Adrenal gland (tissue), 12 donors: Measurements from ENCODE around the gene EVL. TPM values are rescaled to one million over a fixed set of nuclear protein-coding genes. Genes with fewer than 3 reads are reported as not detected.

ENCODE experiments used
- DNase-seq, 7 donors: peaks; one replicate each; pipeline ENCODE4 v3.0.0-alpha.2; 2019 to 2020
- H3K27ac ChIP-seq, 5 donors: fragments of 200-600 bp; sonication (generic) in 4 of 5; 1 replicate in 3 of 5; 2 replicates in 2 of 5; pipeline versions ENCODE4 v1.5.1 to v1.8.0; 2016 to 2020; ENCODE audit warnings: mild to moderate bottlenecking in 1 of 5
- H3K27me3 ChIP-seq: fragments of 200-600 bp; 2 replicates; pipeline ENCODE4 v1.8.0; 2021
- H3K36me3 ChIP-seq, 2 donors: fragments of 200-600 bp; replicated peaks in 1 of 2; 1 replicate in 1 of 2; 2 replicates in 1 of 2; pipeline versions ENCODE4 v1.5.1 to v1.8.0; 2018 to 2022
- H3K4me1 ChIP-seq, 2 donors: fragments of 200-600 bp; replicated peaks in 1 of 2; 1 replicate in 1 of 2; 2 replicates in 1 of 2; pipeline versions ENCODE4 v1.5.1 to v1.8.0; 2018 to 2021
- H3K4me3 ChIP-seq, 4 donors: fragments of 200-600 bp; sonication (generic) in 3 of 4; one replicate each; pipeline ENCODE4 v1.5.1; 2016 to 2018
- H3K9me3 ChIP-seq, 3 donors: fragments of 200-600 bp; sonication (generic) in 1 of 3; replicated peaks in 1 of 3; 1 replicate in 2 of 3; 2 replicates in 1 of 3; pipeline versions ENCODE4 v1.5.1 to v1.8.0; 2016 to 2021
- CTCF ChIP-seq, 6 experiments: fragments of 450-650 bp in 4 of 6; fragments of 200-600 bp in 2 of 6; sonication (generic) in 1 of 6; IDR thresholded peaks; 1 replicate in 5 of 6; 2 replicates in 1 of 6; pipeline versions ENCODE4 v1.5.1 to v1.8.0; 2016 to 2021; ENCODE audit warnings: antibody characterized with exemption in 6 of 6, mild to moderate bottlenecking in 2 of 6, moderate library complexity in 1 of 6
- POLR2A ChIP-seq, 2 donors: fragments of 450-650 bp; IDR thresholded peaks; one replicate each; pipeline ENCODE4 v1.6.1; 2017; ENCODE audit warnings: antibody characterized with exemption in 2 of 2, mild to moderate bottlenecking in 2 of 2, moderate library complexity in 1 of 2
- WGBS, 4 donors: extraction: QIAGEN DNeasy Blood & Tissue Kit in 2 of 4; methylation state at CpG; one replicate each; pipeline versions ENCODE4 v1.1.5 to v1.1.7; 2013 to 2017; 5-methylcytosine and 5-hydroxymethylcytosine counted together
- intact Hi-C, 2 donors: fragments of 100-400 bp; cut with DNase I; formaldehyde crosslinking; loops; one replicate each; pipeline versions ENCODE4 v1.14.1 to v1.15.0; 2022 to 2023
- polyA plus RNA-seq, 3 donors: library from polyadenylated mRNA; stranded (reverse); fragments of 200-250 nt in 2 of 3; fragments of 350-450 nt in 1 of 3; fragmentation: Illumina TruSeq in 1 of 3; extraction: RNeasy Lipid Tissue Mini Kit (QIAGEN cat#74804) in 1 of 3; gene quantifications; one replicate each; pipeline ENCODE4 v1.2.3, GENCODE V29; 2013 to 2014
- total RNA-seq, 9 donors: library from RNA; depleted of rRNA in 4 of 9; stranded (reverse); fragments of >200 nt in 4 of 9; fragments of 120-200 nt in 1 of 9; fragmentation: NEBNext Ultra II Directional in 1 of 9; extraction: Animal tissue kit (Norgen Biotek cat#: 25700) in 1 of 9; gene quantifications; one replicate each; pipeline versions ENCODE4 v1.1.0 to v1.2.4, GENCODE V29; 2013 to 2023
- donor health status: healthy with polysubstance abuse.
- donor health status: Bipolar disorder and iron deficiency.
- donor health status: DM: yes; HTN: yes; CAD: no.
- donor health status: DM: no; HTN: no; CAD: no.
- donor health status: DM: no; HTN: no; CAD: no.
- donor health status: DM: yes; HTN: yes; CAD: no.

EVL gene
- total and polyA plus RNA-seq, 12 donors, result 23.7 to 209 (median 46.8) TPM

GRCh38 chr14:100122481-100123223, 57.4 kb downstream of the EVL start:
- no peaks in the 10 kb centered on the region for H3K9me3 ChIP-seq
- intact Hi-C loops, result no loop called here
- peaks cover 0 to 16% of the 10 kb centered on the region in 2 donors for H3K36me3 ChIP-seq
- no peak for TF ChIP-seq CTCF (IDR thresholded peaks at IDR 0.05)
- no peak for TF ChIP-seq POLR2A (IDR thresholded peaks at IDR 0.05)
- H3K4me1 ChIP-seq, result no peaks in the 10 kb centered on the region
- no peaks in the 10 kb centered on the region for H3K27me3 ChIP-seq
- H3K4me3 ChIP-seq, result no peak overlapping the region
- no peak for DNase-seq
- WGBS, 4 donors, result 85 to 90% (median 88%) methylated on average over 3 to 8 of the region's 8 CpGs
- H3K27ac ChIP-seq, result no peak overlapping the region

- 96 to 98% (median 96%) methylated on average over 4 to 10 of the region's 10 CpGs for WGBS, 4 donors
- no peaks in the 10 kb centered on the region for H3K4me1 ChIP-seq
- TF ChIP-seq CTCF (IDR thresholded peaks at IDR 0.05), result no peak
- TF ChIP-seq POLR2A (IDR thresholded peaks at IDR 0.05), result no peak
- H3K9me3 ChIP-seq, result no peaks in the 10 kb centered on the region
- intact Hi-C loops, result no loop called here
- DNase-seq, result no peak
- no peak overlapping the region for H3K4me3 ChIP-seq
- no peaks in the 10 kb centered on the region for H3K27me3 ChIP-seq
- no peak overlapping the region for H3K27ac ChIP-seq
- H3K36me3 ChIP-seq, result peaks cover 0 to 16% of the 10 kb centered on the region in 2 donors
Measured at GRCh38 chr14:100123618-100124017, 58.4 kb downstream of the EVL start.

DNA sequence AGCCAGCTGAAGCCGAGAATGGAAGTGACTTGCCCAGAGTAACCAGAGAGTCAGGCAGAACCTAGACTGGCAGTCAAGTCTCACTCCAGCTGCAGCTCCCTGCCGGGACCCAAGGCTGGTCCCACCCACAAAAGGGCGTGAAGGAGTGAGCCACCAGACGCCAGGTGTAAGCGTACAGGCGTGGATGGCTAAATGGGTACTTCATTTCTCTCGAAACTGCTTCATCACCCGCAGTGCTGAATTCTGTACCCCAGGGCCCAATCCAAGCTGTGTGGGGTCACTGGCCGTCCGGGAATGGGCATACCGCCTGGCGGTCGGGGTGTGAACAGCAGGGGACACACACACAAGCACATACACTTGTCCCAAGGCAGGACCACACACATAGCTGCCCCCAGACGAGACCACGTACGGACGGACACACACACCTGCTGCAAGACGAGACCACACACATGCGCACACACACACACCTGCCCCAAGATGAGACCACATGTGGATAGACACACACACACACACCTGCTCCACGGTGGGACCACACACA, 59.4 kb downstream of the EVL start:
- Histone ChIP-seq H3K36me3 (peaks cover 0 to 20% of the 10 kb centered on the region in 2 donors), H3K9me3 (no peaks in the 10 kb centered on the region), H3K4me1 (no peaks in the 10 kb centered on the region), H3K4me3 (no peak overlapping the region), H3K27me3 (no peaks in the 10 kb centered on the region), H3K27ac (no peak overlapping the region)
- WGBS, 4 donors, result 92 to 94% (median 92%) methylated on average over 9 to 20 of the region's 20 CpGs
- TF ChIP-seq CTCF (IDR thresholded peaks at IDR 0.05), result no peak
- no peak for TF ChIP-seq POLR2A (IDR thresholded peaks at IDR 0.05)
- intact Hi-C loops, result no loop called here
- no peak for DNase-seq

DNA sequence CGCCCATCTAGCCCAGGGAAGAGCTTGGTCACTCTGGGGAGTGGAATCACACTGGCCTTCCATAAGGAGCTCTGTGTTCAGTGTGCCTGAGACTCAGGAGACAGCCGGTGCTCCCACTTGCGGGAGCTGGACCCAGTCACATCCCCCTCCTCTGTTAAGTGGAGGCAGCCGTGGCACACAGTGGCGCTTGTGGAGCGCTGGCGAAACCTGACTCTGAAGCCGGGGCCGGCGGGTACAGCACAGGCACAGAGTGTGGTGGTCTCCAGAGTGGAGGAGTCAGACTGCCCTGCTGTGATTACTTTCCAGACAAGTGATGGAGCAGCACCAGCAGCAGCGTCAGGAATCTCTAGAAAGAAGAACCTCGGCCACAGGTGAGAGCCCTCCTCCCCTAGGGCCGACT, 61.2 kb downstream of the EVL start:
- DNase-seq, result no peak
- Histone ChIP-seq H3K4me3 (no peak overlapping the region), H3K4me1 (no peaks in the 10 kb centered on the region), H3K27ac (no peak overlapping the region), H3K9me3 (no peaks in the 10 kb centered on the region), H3K36me3 (peaks cover 0 to 34% of the 10 kb centered on the region in 2 donors), H3K27me3 (no peaks in the 10 kb centered on the region)
- TF ChIP-seq POLR2A (IDR thresholded peaks at IDR 0.05) (no peak), CTCF (IDR thresholded peaks at IDR 0.05) (no peak)
- intact Hi-C loops, result no loop called here
- WGBS, 4 donors, result 92 to 94% (median 93%) methylated on average over 7 to 13 of the region's 13 CpGs
